Measurements from ENCODE around the gene TAF8. TPM values are rescaled to one million over a fixed set of nuclear protein-coding genes. Genes with fewer than 3 reads are reported as not detected.

Gene TAF8
- polyA plus RNA-seq, 3 donors, result 13.1 to 24.7 (median 16.6) TPM

- Histone ChIP-seq H3K9ac (ENCODE audit: insufficient read depth, low read length, poor library complexity, severe bottlenecking) (no peak overlapping the region), H3K27me3 (ENCODE audit: control insufficient read depth in 2 of 2, insufficient read depth in 2 of 2, low read length in 2 of 2) (no peaks in the 10 kb centered on the region), H3K9me3 (replicated peaks in 1 of 2; ENCODE audit: control insufficient read depth in 1 of 2, insufficient read depth in 1 of 2, low read length in 2 of 2) (no peaks in the 10 kb centered on the region), H4K20me1 (ENCODE audit: insufficient read depth, low read length) (peaks cover 26% of the 10 kb centered on the region), H3K27ac (ENCODE audit: low read depth in 1 of 2, low read length in 2 of 2) (no peak overlapping the region), H3K36me3 (replicated peaks in 1 of 2; ENCODE audit: control insufficient read depth in 1 of 2, insufficient read depth in 2 of 2, low read length in 2 of 2) (no peaks in the 10 kb centered on the region), H3K4me2 (replicated peaks; ENCODE audit: extremely low read depth, low read length, poor library complexity, severe bottlenecking) (no peak overlapping the region), H3K79me2 (ENCODE audit: insufficient read depth, low read length) (no peaks in the 10 kb centered on the region), H2AFZ (ENCODE audit: insufficient read depth, low read depth, low read length, poor library complexity, severe bottlenecking) (no peak overlapping the region), H3K4me1 (ENCODE audit: control insufficient read depth in 1 of 2, insufficient read depth in 2 of 2, low read length in 2 of 2) (peaks cover 33 to 42% of the 10 kb centered on the region in 2 donors), H3K4me3 (replicated peaks in 1 of 3; ENCODE audit: low read depth in 2 of 3, low read length in 3 of 3) (no peak overlapping the region)
- intact Hi-C loops (cut with micrococcal nuclease), result no loop called here
- Mint-ChIP-seq H3K27ac (no peak overlapping the region), H3K27me3 (ENCODE audit: low read depth in 3 of 3) (peaks cover 0 to 4% (median 1%) of the 10 kb centered on the region in 3 donors), H3K4me3 (no peak overlapping the region), H3K4me1 (peaks cover 46% of the 10 kb centered on the region), H3K36me3 (no peaks in the 10 kb centered on the region), H3K9me3 (peaks cover 0 to 5% (median 0%) of the 10 kb centered on the region in 7 donors)
- TF ChIP-seq, protein P1, sequence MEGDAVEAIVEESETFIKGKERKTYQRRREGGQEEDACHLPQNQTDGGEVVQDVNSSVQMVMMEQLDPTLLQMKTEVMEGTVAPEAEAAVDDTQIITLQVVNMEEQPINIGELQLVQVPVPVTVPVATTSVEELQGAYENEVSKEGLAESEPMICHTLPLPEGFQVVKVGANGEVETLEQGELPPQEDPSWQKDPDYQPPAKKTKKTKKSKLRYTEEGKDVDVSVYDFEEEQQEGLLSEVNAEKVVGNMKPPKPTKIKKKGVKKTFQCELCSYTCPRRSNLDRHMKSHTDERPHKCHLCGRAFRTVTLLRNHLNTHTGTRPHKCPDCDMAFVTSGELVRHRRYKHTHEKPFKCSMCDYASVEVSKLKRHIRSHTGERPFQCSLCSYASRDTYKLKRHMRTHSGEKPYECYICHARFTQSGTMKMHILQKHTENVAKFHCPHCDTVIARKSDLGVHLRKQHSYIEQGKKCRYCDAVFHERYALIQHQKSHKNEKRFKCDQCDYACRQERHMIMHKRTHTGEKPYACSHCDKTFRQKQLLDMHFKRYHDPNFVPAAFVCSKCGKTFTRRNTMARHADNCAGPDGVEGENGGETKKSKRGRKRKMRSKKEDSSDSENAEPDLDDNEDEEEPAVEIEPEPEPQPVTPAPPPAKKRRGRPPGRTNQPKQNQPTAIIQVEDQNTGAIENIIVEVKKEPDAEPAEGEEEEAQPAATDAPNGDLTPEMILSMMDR (IDR thresholded peaks at IDR 0.05), result no peak
- DNase-seq, result no peak
- whole genome bisulfite sequencing (ENCODE audit: insufficient coverage), result no CpG with 5 or more reads among the region's 2 CpGs
These were observed 37.2 kb upstream of the TAF8 start for GRCh38 chr6:42013134-42013516.

GRCh38 chr6:42017021-42017643 is 33.2 kb upstream of the TAF8 start:
- H3K4me3 Mint-ChIP-seq, result no peak overlapping the region
- no peaks in the 10 kb centered on the region for H3K9me3 Mint-ChIP-seq
- no peaks in the 10 kb centered on the region for H3K36me3 ChIP-seq (replicated peaks in 1 of 2; ENCODE audit: control insufficient read depth in 1 of 2, insufficient read depth in 2 of 2, low read length in 2 of 2)
- H3K27me3 Mint-ChIP-seq (ENCODE audit: low read depth in 3 of 3), result peaks cover 0 to 4% (median 3%) of the 10 kb centered on the region in 3 donors
- H3K9me3 ChIP-seq (replicated peaks in 1 of 2; ENCODE audit: control insufficient read depth in 1 of 2, insufficient read depth in 1 of 2, low read length in 2 of 2), result no peaks in the 10 kb centered on the region
- TF ChIP-seq, protein P1 (IDR thresholded peaks at IDR 0.05), result no peak
- peak overlapping the region in 5 of 7 donors; percentile 19 to 44 (median 32) for H3K27ac Mint-ChIP-seq
- peaks cover 11 to 16% of the 10 kb centered on the region in 2 donors for H3K4me1 ChIP-seq (ENCODE audit: control insufficient read depth in 1 of 2, insufficient read depth in 2 of 2, low read length in 2 of 2)
- peaks cover 0 to 3% of the 10 kb centered on the region in 2 donors for H3K36me3 Mint-ChIP-seq
- peaks cover 18% of the 10 kb centered on the region for H4K20me1 ChIP-seq (ENCODE audit: insufficient read depth, low read length)
- no peaks in the 10 kb centered on the region for H3K27me3 ChIP-seq (ENCODE audit: control insufficient read depth in 2 of 2, insufficient read depth in 2 of 2, low read length in 2 of 2)
- intact Hi-C loops (cut with micrococcal nuclease), result no loop called here
- WGBS (ENCODE audit: insufficient coverage), result 7% methylated on average over 2 of the region's 4 CpGs
- no peak overlapping the region for H3K4me2 ChIP-seq (replicated peaks; ENCODE audit: extremely low read depth, low read length, poor library complexity, severe bottlenecking)
- peak overlapping the region; percentile 21 for H3K9ac ChIP-seq (ENCODE audit: insufficient read depth, low read length, poor library complexity, severe bottlenecking)
- peaks cover 19% of the 10 kb centered on the region for H3K4me1 Mint-ChIP-seq
- H3K4me3 ChIP-seq (replicated peaks in 1 of 3; ENCODE audit: low read depth in 2 of 3, low read length in 3 of 3), result no peak overlapping the region
- H3K27ac ChIP-seq (ENCODE audit: low read depth in 1 of 2, low read length in 2 of 2), result peak overlapping the region; percentile 5 to 48
- no peaks in the 10 kb centered on the region for H3K79me2 ChIP-seq (ENCODE audit: insufficient read depth, low read length)
- peak overlapping the region; percentile 40 for H2AFZ ChIP-seq (ENCODE audit: insufficient read depth, low read depth, low read length, poor library complexity, severe bottlenecking)
- DNase-seq, result peak; percentile 25 to 49 (median 28)

Data from CD14-positive monocyte (primary cell).